Measurements from ENCODE around the gene PSMC6.
A peak's percentile ranks its signal among the peaks of the same experiment; 100 is the strongest.

The PSMC6 gene

DNA sequence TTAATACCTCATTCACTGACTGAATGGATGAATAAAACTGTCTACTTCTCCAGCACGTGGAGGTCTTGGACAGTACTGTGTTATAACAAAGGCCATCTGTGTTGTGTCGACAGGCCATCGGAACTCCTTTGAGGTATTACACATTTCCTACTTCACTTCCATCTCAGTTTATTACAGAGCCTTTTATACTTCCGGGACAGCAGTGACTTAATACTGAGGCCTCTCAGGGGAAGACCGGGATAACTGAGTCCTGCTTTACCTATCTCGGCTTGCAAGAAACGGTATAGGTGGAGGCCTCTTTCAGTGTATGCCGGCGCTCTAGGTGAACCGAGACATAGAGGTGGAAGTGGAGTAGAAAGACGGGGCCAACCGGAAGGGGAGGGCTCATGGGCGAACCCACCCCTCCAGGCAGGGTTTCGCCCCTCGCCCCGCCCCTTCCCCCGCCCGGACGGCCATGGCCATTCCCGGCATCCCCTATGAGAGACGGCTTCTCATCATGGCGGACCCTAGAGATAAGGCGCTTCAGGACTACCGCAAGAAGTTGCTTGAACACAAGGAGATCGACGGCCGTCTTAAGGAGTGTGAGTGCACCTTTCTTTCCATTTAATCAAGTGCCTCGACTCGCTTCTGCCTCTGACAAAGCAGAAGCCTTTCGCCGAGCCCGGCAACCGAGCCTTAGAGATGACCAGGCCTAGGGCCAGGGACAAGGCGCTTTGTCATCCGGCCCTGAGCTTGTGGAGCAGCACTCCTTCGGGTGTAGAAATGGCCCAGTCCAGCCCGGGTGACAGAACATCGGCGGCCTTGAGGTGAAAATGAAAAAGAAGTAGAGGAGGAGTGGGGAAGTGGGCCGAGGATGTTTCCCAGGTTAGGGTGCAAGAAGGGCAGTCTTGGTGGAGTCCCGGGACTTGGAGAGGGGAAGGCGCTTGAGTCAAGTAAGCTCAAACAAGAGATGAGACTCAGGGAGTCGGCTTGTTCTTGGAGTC lies at the start of gene PSMC6:
TSS of gene PSMC6 (plus strand) at position 477 of the 983 bp plus-strand sequence. CDS start at position 497, 20 bp downstream.
- DNase-seq, result peak; percentile 54

DNA sequence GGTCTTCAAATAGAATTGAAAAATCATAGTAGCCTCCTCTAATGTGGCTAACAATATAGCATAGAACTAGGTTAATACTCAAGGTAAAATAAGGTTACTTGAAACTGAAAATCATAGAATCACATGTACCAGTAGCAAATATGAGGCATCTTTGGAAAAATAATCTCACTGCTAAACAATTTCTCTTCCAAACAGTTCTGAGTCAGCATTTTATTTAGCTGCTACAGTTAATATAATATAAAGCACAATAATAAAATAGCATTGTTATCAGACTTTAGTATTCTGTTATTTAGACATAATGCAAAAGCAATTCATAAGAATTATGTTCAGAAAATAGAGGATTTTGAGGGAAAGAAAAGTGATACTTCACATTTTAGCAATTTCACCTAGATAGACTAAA lies 46.7 kb upstream of the PSMC6 start:
- no peak for DNase-seq

- DNase-seq, result no peak
Observed at GRCh38 chr14:52660832-52661231, 46.2 kb upstream of the PSMC6 start.

- DNase-seq, result peak; percentile 12
Observed at GRCh38 chr14:52661314-52661713, 45.7 kb upstream of the PSMC6 start.

- no peak for DNase-seq
Observed at GRCh38 chr14:52663850-52664249, 43.1 kb upstream of the PSMC6 start.

- no peak for DNase-seq
Observed at GRCh38 chr14:52678591-52678990, 28.4 kb upstream of the PSMC6 start.

DNA sequence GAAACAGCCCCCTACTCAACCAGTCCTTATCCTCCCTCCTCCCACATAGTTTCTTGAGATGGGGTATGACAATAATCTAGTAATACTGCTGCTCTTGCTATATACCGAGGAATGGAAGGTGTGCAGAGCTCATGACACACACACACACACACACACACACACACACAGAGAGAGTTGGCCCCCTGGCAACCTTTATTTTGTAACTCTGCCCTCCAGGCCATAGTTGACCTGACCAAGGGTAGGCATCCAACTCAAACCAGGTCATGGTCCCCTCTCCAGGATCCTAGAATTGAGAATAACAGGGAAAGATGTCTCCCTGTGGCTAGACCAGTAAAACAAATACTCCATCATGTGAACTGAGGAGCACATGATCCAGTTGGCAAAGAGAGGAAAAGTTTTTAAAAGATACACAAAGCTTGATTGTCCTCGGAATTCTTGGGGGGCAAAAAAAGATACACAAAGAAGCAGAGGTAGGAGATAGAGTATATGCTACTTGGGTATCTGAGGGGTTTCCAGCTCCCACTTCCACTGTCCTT lies 22.9 kb upstream of the PSMC6 start:
- DNase-seq, result no peak

DNA sequence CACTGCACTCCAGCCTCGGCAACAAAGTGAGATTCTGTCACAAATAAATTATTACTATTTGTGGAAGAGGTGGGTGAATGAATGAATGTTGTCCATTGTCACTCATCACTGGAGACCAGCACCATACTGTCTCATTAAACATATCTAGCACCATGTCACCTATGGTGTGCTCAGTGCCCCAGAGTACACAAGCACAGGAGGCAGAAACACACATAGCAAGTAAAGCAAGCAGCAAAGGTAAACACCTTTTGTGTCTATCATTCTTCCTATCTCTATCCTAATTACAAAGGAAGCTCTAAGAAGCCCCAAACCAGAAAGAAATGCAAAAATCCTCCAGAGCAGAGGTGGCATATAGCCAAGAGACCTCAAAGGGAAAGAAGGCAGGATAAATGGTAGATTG lies 20.8 kb upstream of the PSMC6 start:
- DNase-seq, result no peak

DNA sequence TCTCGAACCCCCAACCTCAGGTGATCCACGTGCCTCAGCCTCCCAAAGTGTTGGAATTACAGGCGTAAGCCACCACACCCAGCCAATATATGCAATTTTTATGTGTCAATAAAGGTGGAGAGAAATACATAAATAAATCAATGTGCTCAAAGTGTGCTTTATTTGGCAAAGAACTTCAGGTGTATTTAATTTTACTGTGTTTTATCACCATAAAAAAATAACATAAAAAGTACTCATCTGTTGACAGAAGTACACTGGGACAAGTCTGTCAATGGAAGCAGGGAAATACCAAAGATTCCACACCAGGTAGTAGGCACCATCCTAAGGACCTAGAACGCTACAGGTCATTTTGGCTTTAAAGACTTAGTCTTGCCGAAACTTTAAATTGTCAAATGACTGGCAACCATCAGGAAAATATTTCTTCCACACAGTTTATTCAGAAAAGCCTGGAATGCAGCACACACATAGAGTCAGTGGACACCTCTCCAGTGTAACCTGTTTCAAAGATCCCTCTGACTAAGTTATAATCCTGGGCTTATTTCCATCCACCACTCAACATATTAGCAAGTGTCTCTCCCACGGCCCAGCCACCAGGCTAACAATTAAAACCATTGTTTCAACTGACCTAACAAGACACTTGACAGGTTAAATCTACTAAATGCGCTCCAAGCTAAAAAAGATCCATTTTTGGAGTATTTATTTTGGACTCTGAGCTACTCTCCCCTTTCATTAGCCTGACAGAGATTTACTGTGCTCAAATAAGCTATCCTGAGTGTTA lies 15.8 kb upstream of the PSMC6 start:
- no peak for DNase-seq

- no peak for DNase-seq
Observed at GRCh38 chr14:52692248-52692962, 14.6 kb upstream of the PSMC6 start.

DNA sequence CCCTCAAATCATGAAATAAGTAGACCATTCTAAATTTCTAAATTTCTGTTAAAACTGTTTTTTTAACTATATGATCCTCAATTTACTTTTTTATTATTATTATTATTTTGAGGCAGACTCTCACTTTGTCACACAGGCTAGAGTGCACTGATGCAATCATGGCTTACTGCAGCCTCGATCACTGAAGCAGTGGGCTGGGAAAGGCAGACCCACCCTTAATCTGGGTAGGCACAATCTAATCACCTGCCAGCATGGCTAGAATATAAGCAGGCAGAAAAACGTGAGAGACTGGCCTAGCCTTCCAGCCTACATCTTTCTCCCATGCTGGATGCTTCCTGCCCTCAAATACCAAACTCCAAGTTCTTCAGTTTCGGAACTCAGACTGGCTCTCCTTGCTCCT lies 14.0 kb upstream of the PSMC6 start:
- no peak for DNase-seq

DNA sequence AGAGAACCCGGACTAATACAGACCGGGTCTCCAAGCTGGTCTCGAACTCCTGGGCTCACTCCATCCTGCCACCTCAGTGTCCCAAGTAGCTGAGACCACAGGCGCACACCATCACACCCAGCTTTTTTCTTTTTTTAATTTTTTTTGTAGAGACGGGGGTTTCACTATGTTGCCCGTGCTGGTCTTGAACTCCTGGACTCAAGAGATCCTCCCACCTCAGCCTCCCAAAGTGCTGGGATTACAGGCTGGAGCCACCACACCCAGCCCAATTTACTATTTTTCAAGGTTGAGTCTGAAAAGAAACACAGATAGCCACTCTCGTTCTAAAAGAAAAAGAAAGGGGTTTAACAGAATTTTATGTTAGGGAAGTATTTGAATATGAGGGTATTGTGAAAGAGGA lies 13.5 kb upstream of the PSMC6 start:
- no peak for DNase-seq

- no peak for DNase-seq
Observed at GRCh38 chr14:52694761-52695480, 12.1 kb upstream of the PSMC6 start.

DNA sequence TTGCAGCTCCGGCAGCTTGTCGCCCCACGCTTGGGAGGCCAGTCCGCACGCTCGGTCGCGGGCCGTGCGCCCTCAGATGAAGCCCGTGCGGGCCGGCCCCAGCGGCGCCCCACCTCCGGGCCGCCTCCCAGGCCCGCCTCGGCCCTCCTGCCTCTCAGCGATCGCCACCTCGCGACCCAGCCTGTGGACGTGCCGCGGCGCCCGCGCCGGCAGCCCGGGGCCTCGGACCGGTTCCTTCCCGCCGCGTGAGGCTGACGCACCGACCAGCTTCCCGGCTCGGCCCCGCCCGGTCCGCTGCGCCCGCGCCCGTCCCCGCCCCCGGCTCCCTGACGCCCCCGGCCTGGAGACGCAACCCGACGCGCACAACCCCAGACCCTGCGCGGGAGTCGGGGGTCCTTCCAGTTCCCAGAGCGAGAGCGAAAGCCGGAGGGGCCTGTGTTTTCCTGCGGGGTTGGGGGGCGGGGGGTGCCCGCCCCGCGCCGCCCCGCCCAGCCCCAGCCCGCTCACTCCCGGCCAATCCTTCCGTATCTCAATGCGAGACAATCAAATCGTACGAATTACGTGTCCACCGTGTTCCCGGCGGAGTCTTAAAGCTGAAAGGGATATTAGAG lies 11.4 kb upstream of the PSMC6 start, which contains the start of gene ERO1A:
TSS of gene ERO1A (minus strand) at position 78 of the 611 bp plus-strand sequence. CDS start at position 1, 77 bp downstream.
- peak; percentile 32 for DNase-seq

DNA sequence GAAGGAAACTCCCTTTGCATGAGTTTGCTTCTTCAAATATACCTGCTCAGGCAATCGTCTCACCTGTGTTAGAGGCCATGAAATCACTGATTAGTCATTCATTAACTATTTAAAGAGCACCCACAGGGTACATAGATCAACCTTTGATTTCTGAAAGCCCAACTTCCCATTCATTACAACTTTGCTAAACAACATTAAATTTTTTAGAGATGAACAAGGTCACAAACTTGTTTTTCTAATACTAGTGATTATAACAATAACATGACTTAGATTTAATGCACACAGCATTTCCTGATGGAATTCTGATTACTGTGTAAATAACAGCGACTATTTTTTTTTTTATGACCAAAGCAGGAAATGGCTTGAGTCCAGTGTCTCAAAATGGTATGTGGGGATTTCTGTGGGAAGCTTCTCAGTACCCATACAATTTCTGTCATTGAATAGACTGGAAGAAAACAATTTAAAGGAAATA lies 6.3 kb upstream of the PSMC6 start:
- DNase-seq, result no peak

GRCh38 chr14:52701223-52701622 lies 5.8 kb upstream of the PSMC6 start:
- no peak for DNase-seq

GRCh38 chr14:52703225-52703624 lies 3.8 kb upstream of the PSMC6 start:
- no peak for DNase-seq

- no peak for DNase-seq
Observed at GRCh38 chr14:52703664-52704063, 3.3 kb upstream of the PSMC6 start.

DNA sequence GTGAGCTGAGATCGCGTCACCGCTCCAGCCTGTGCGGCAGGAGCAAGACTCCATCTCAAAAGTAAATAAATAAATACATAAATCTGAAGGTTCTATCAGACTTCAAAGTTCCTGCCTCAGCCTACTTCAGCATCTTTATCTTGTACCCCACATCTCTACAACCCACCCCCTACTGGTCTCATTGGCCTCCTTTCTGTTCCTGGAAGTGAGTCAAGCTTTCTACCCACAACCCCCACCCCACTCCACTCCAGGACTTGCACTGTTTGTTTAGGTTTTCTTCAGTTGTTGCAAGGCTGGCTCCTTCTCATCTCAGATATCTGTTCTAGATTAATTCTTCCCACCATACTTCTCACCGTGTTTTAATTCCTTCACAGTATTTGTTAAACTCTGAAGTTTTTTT lies 714 bp upstream of the PSMC6 start:
- no peak for DNase-seq

DNA sequence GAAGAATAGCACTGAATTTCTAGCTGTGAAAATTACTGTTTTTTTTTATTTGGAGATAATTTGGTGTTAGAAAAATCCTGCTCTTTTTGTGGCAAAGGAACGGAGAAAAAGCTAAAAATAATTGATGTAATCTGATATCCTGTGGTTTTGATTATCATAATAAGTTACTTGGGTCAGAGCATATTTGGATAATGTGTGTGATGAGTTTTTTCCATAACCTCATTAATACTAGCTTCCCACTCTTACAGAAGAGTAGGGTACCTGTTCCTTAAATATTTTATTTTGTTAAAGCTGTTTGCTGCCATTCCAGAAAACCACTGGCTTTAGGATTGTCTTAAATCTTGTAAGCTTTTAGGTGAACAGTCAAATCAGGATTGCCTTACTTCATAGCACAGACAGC lies 4.7 kb downstream of the PSMC6 start:
- no peak for DNase-seq

- no peak for DNase-seq
Observed at GRCh38 chr14:52716155-52716554, 9.2 kb downstream of the PSMC6 start.
